Measurements from ENCODE around the gene SPOP. TPM values are rescaled to one million over a fixed set of nuclear protein-coding genes. Genes with fewer than 3 reads are reported as not detected.
"Not testable (repeated sequence)": the region's sequence is repeated elsewhere in the genome, so short reads cannot be mapped to it uniquely, and the experiment has no call there.

Gene SPOP
- 84.4 TPM for total RNA-seq

- DNase-seq (ENCODE audit: low spot score) = peak; percentile 99
- intact Hi-C loops (cut with DNase I) = no loop called here
- peak; percentile 99 for ATAC-seq
Measured at GRCh38 chr17:49677933-49678847, at the start of gene SPOP. SPOP (minus strand) TSS chr17:49678097; CDS start chr17:49622810, 55,287 bp downstream.

GRCh38 chr17:49727380-49727779, 49.5 kb upstream of the SPOP start:
- intact Hi-C loops (cut with DNase I) = no loop called here
- no peak for ATAC-seq
- no peak for DNase-seq (ENCODE audit: low spot score)

- DNase-seq (ENCODE audit: low spot score) = no peak
- intact Hi-C loops (cut with DNase I) = no loop called here
- no peak for ATAC-seq
Measured at GRCh38 chr17:49725452-49726130, 47.7 kb upstream of the SPOP start.

GRCh38 chr17:49724552-49724951, 46.7 kb upstream of the SPOP start:
- ATAC-seq; intact Hi-C loops (cut with DNase I); DNase-seq (ENCODE audit: low spot score): not testable (repeated sequence)

GRCh38 chr17:49723423-49723822, 45.5 kb upstream of the SPOP start:
- DNase-seq (ENCODE audit: low spot score) (peak; percentile 70), ATAC-seq (peak; percentile 77)
- intact Hi-C loops (cut with DNase I) = no loop called here

- ATAC-seq (no peak), DNase-seq (ENCODE audit: low spot score) (no peak)
- intact Hi-C loops (cut with DNase I) = no loop called here
Measured at GRCh38 chr17:49722066-49722465, 44.2 kb upstream of the SPOP start.

GRCh38 chr17:49717371-49717861, 39.5 kb upstream of the SPOP start:
- intact Hi-C loops (cut with DNase I) = loop anchor here (10.0 kb wide), 1 partner anchor 137 kb away; no protein-coding TSS in a partner anchor
- DNase-seq (ENCODE audit: low spot score) (no peak), ATAC-seq (no peak)

- DNase-seq (ENCODE audit: low spot score) (no peak), ATAC-seq (no peak)
- intact Hi-C loops (cut with DNase I) = loop anchor here (10.0 kb wide), 1 partner anchor 138 kb away; no protein-coding TSS in a partner anchor
Measured at GRCh38 chr17:49716668-49717364, 38.9 kb upstream of the SPOP start.

GRCh38 chr17:49715717-49716279, 37.9 kb upstream of the SPOP start:
- DNase-seq (ENCODE audit: low spot score) (no peak), ATAC-seq (no peak)
- intact Hi-C loops (cut with DNase I) = loop anchor here (10.0 kb wide), 1 partner anchor 139 kb away; no protein-coding TSS in a partner anchor

- no peak for DNase-seq (ENCODE audit: low spot score)
- intact Hi-C loops (cut with DNase I) = loop anchor here (10.0 kb wide), 1 partner anchor 140 kb away; no protein-coding TSS in a partner anchor
- ATAC-seq = no peak
Measured at GRCh38 chr17:49715216-49715615, 37.3 kb upstream of the SPOP start.

GRCh38 chr17:49708515-49709183, 30.8 kb upstream of the SPOP start:
- no peak for ATAC-seq
- no peak for DNase-seq (ENCODE audit: low spot score)
- intact Hi-C loops (cut with DNase I) = loop anchor here (5.0 kb wide), 2 partner anchors 69 to 289 kb away; partner anchors contain the start of gene DLX3

- intact Hi-C loops (cut with DNase I) = loop anchor here (5.0 kb wide), 2 partner anchors 69 to 289 kb away; partner anchors contain the start of gene DLX3
- ATAC-seq (peak; percentile 100), DNase-seq (ENCODE audit: low spot score) (peak; percentile 99)
Measured at GRCh38 chr17:49707608-49708514, 30.0 kb upstream of the SPOP start, which contains the start of gene SLC35B1. SLC35B1 (minus strand) TSS chr17:49707964; CDS start chr17:49707833, 131 bp downstream.

GRCh38 chr17:49707246-49707607, 29.3 kb upstream of the SPOP start:
- no peak for ATAC-seq
- no peak for DNase-seq (ENCODE audit: low spot score)
- intact Hi-C loops (cut with DNase I) = loop anchor here (5.0 kb wide), 2 partner anchors 70 to 290 kb away; partner anchors contain the start of gene DLX3

GRCh38 chr17:49705254-49705653, 27.4 kb upstream of the SPOP start:
- intact Hi-C loops (cut with DNase I) = loop anchor here (5.0 kb wide), 2 partner anchors 72 to 292 kb away; partner anchors contain the start of gene DLX3
- DNase-seq (ENCODE audit: low spot score) = no peak
- ATAC-seq = no peak

GRCh38 chr17:49703557-49704277, 25.8 kb upstream of the SPOP start:
- no peak for ATAC-seq
- intact Hi-C loops (cut with DNase I) = no loop called here
- DNase-seq (ENCODE audit: low spot score) = no peak

GRCh38 chr17:49700960-49701359, 23.1 kb upstream of the SPOP start:
- intact Hi-C loops (cut with DNase I) = no loop called here
- ATAC-seq (no peak), DNase-seq (ENCODE audit: low spot score) (no peak)
